ENCODE results near the gene GIT1.
"Not testable (repeated sequence)": the region's sequence is repeated elsewhere in the genome, so short reads cannot be mapped to it uniquely, and the experiment has no call there.

Gene GIT1

GRCh38 chr17:29567554-29568330 lies 21.7 kb downstream of the GIT1 start:
- H3K27ac ChIP-seq (ENCODE audit: low read depth, low read length) = no peak overlapping the region; the same call in 1 of the 2 replicates
- no peaks in the 10 kb centered on the region for H3K36me3 ChIP-seq (ENCODE audit: insufficient read depth, low read length)
- H3K4me3 ChIP-seq (ENCODE audit: low read length) = peak overlapping the region; percentile 75
- peaks cover 70% of the 10 kb centered on the region for H3K27me3 ChIP-seq (ENCODE audit: insufficient read depth, low read length)
- peaks cover 4% of the 10 kb centered on the region; the same call in 1 of the 2 replicates for H3K4me1 ChIP-seq (ENCODE audit: insufficient read depth, low read length)
- H3K9ac ChIP-seq (ENCODE audit: low read depth, low read length) = peak overlapping the region; percentile 20
- WGBS = under 1% methylated on average over 63 of the region's 63 CpGs
- H3K9me3 ChIP-seq (ENCODE audit: insufficient read depth, low read depth, low read length) = no peaks in the 10 kb centered on the region

GRCh38 chr17:29567304-29567553 lies 22.2 kb downstream of the GIT1 start:
- H3K27ac ChIP-seq (ENCODE audit: low read depth, low read length) = no peak overlapping the region

GRCh38 chr17:29566473-29567303 lies 22.8 kb downstream of the GIT1 start, which contains the start of gene ABHD15:
ABHD15 (minus strand) TSS chr17:29567037; CDS start chr17:29566966, 71 bp downstream.
- Histone ChIP-seq H3K27ac (ENCODE audit: low read depth, low read length) (no peak within 1 kb of the TSS), H3K9ac (ENCODE audit: low read depth, low read length) (no peak within 1 kb of the TSS; the same call in 1 of the 2 replicates), H3K4me1 (ENCODE audit: insufficient read depth, low read length) (peaks cover 4% of the 10 kb centered on the region; the same call in 1 of the 2 replicates), H3K27me3 (ENCODE audit: insufficient read depth, low read length) (peaks cover 66% of the 10 kb centered on the region), H3K36me3 (ENCODE audit: insufficient read depth, low read length) (no peaks in the 10 kb centered on the region), H3K9me3 (ENCODE audit: insufficient read depth, low read depth, low read length) (no peaks in the 10 kb centered on the region), H3K4me3 (ENCODE audit: low read length) (peak within 1 kb of the TSS; percentile 75)
- 1% methylated on average over 94 of the region's 94 CpGs for WGBS

More at GRCh38 chr17:29567304-29567553, 22.2 kb downstream of the GIT1 start:
- Histone ChIP-seq H3K4me3 (ENCODE audit: low read length) (peak overlapping the region; percentile 75), H3K27me3 (ENCODE audit: insufficient read depth, low read length) (peaks cover 68% of the 10 kb centered on the region), H3K9ac (ENCODE audit: low read depth, low read length) (no peak overlapping the region), H3K9me3 (ENCODE audit: insufficient read depth, low read depth, low read length) (no peaks in the 10 kb centered on the region), H3K36me3 (ENCODE audit: insufficient read depth, low read length) (no peaks in the 10 kb centered on the region), H3K4me1 (ENCODE audit: insufficient read depth, low read length) (peaks cover 4% of the 10 kb centered on the region; the same call in 1 of the 2 replicates)
- under 1% methylated on average over 27 of the region's 27 CpGs for WGBS

DNA sequence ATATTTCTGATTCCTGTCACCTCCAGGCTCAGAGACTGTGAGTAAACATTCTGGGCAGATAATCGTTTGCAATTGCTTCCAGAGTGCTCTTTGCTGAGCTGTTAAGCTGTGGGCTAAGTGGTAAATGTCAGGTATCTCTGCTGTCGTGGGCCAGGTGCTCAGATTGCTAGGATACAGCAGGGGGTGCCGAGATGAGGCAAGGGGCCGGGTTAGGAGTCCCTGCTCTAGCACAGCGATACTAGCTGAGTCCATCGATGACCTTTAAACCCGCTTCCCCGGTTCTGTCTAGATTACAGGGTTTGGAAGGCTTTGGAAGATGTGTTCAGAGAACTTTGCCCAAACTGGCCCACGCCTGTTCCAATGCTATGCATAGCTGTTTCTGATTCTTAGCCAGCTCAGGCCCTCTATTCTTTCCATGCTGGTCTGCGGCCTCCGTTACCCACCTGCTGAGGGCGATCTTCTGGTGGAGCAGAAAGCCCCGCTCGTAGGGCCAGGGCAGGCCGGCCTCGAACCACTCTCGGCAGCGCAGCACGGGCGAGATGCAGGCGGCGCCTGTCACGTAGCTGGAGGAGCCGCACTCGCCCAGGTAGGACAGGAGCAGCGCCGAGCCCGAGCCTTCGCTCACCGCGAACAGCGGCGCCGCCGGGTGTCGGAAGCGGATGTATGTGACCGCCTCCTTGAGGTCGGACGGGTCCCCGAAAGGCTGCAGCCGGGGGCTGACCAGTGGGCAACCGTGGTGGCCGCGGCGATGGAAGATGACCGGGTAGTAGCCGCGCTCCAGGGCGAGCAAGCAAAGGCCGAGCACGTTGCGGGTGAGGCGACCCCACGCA lies 23.6 kb downstream of the GIT1 start:
- H3K36me3 ChIP-seq (ENCODE audit: insufficient read depth, low read length) = no peaks in the 10 kb centered on the region
- WGBS = 9% methylated on average over 55 of the region's 55 CpGs
- peaks cover 4% of the 10 kb centered on the region; the same call in 1 of the 2 replicates for H3K4me1 ChIP-seq (ENCODE audit: insufficient read depth, low read length)
- peaks cover 59% of the 10 kb centered on the region for H3K27me3 ChIP-seq (ENCODE audit: insufficient read depth, low read length)
- H3K9ac ChIP-seq (ENCODE audit: low read depth, low read length) = no peak overlapping the region; the same call in 1 of the 2 replicates
- no peak overlapping the region for H3K27ac ChIP-seq (ENCODE audit: low read depth, low read length)
- no peaks in the 10 kb centered on the region for H3K9me3 ChIP-seq (ENCODE audit: insufficient read depth, low read depth, low read length)
- H3K4me3 ChIP-seq (ENCODE audit: low read length) = peak overlapping the region; percentile 75

- Histone ChIP-seq H3K36me3 (ENCODE audit: insufficient read depth, low read length) (no peaks in the 10 kb centered on the region), H3K27me3 (ENCODE audit: insufficient read depth, low read length) (peaks cover 48% of the 10 kb centered on the region), H3K4me3 (ENCODE audit: low read length) (no peak overlapping the region), H3K27ac (ENCODE audit: low read depth, low read length) (no peak overlapping the region), H3K9ac (ENCODE audit: low read depth, low read length) (no peak overlapping the region), H3K9me3 (ENCODE audit: insufficient read depth, low read depth, low read length) (no peaks in the 10 kb centered on the region), H3K4me1 (ENCODE audit: insufficient read depth, low read length) (no peaks in the 10 kb centered on the region)
- WGBS = 83% methylated on average over 1 of the region's 3 CpGs
These were observed 25.6 kb downstream of the GIT1 start for GRCh38 chr17:29563816-29564215.

- Histone ChIP-seq H3K4me1 (ENCODE audit: insufficient read depth, low read length) (no peaks in the 10 kb centered on the region), H3K27me3 (ENCODE audit: insufficient read depth, low read length) (peaks cover 42% of the 10 kb centered on the region), H3K9me3 (ENCODE audit: insufficient read depth, low read depth, low read length) (no peaks in the 10 kb centered on the region), H3K27ac (ENCODE audit: low read depth, low read length) (no peak overlapping the region), H3K36me3 (ENCODE audit: insufficient read depth, low read length) (no peaks in the 10 kb centered on the region), H3K4me3 (ENCODE audit: low read length) (no peak overlapping the region), H3K9ac (ENCODE audit: low read depth, low read length) (no peak overlapping the region)
- WGBS = 88% methylated on average over 18 of the region's 18 CpGs
These were observed 26.8 kb downstream of the GIT1 start for GRCh38 chr17:29562615-29563014.

DNA sequence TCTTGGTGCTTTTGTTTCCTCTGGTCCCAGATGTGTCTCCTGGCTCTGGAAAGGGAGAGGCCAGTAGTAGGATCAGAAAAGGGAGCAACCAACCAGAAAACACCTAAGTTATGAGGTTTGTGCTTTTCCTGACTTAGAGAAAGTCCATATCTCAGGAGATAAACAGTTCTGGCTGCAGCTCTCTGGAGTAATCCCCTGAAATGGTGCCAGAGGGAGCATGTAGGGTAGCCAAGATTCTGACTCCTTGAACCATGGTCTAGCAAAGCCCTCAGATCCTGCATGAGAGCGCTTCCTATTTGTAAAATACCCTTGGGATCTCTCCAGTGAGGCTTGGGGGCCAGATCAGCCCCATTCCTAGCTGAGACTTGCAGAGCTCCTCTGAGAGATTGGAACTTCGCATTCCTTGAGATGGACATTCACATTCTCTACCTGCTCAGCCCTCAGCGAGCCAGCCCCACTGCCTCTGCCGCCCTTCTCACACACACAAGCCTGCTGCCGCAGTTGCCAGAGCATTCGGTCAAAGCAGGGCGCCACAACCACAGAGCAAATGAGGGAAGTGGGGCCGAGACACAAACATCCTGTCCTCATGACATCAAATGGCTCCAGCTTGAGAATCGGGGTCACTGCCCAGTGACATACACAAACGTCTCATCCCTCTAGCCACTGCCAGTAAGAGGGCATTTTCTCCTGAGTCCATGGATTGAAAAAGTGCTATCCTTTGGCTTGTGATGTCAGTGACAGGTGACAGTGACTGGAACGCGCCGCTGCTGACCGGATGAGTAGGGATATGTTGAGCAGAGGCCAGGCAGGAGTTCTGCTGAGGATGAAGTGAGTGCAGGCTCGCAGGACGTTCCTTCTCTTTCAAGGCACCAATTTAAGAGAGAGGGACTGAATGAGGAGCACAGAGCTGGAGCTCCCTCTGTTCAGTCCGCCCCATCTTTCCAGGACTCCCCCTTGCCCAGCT lies 27.6 kb downstream of the GIT1 start:
- Histone ChIP-seq H3K9me3 (ENCODE audit: insufficient read depth, low read depth, low read length) (no peaks in the 10 kb centered on the region), H3K9ac (ENCODE audit: low read depth, low read length) (no peak overlapping the region), H3K27ac (ENCODE audit: low read depth, low read length) (no peak overlapping the region), H3K36me3 (ENCODE audit: insufficient read depth, low read length) (no peaks in the 10 kb centered on the region), H3K4me3 (ENCODE audit: low read length) (no peak overlapping the region), H3K4me1 (ENCODE audit: insufficient read depth, low read length) (no peaks in the 10 kb centered on the region), H3K27me3 (ENCODE audit: insufficient read depth, low read length) (peaks cover 34% of the 10 kb centered on the region)
- 90% methylated on average over 17 of the region's 17 CpGs for WGBS

- no peaks in the 10 kb centered on the region for H3K4me1 ChIP-seq (ENCODE audit: insufficient read depth, low read length)
- H3K9ac ChIP-seq (ENCODE audit: low read depth, low read length) = no peak overlapping the region
- WGBS = 90% methylated on average over 6 of the region's 6 CpGs
- no peaks in the 10 kb centered on the region for H3K9me3 ChIP-seq (ENCODE audit: insufficient read depth, low read depth, low read length)
- peaks cover 19% of the 10 kb centered on the region for H3K27me3 ChIP-seq (ENCODE audit: insufficient read depth, low read length)
- H3K36me3 ChIP-seq (ENCODE audit: insufficient read depth, low read length) = no peaks in the 10 kb centered on the region
- H3K27ac ChIP-seq (ENCODE audit: low read depth, low read length) = no peak overlapping the region
- H3K4me3 ChIP-seq (ENCODE audit: low read length) = no peak overlapping the region
These were observed 29.1 kb downstream of the GIT1 start for GRCh38 chr17:29560316-29560715.

GRCh38 chr17:29559640-29560039 lies 29.8 kb downstream of the GIT1 start:
- Histone ChIP-seq H3K9me3 (ENCODE audit: insufficient read depth, low read depth, low read length) (no peaks in the 10 kb centered on the region), H3K36me3 (ENCODE audit: insufficient read depth, low read length) (no peaks in the 10 kb centered on the region), H3K4me1 (ENCODE audit: insufficient read depth, low read length) (no peaks in the 10 kb centered on the region), H3K4me3 (ENCODE audit: low read length) (no peak overlapping the region), H3K9ac (ENCODE audit: low read depth, low read length) (no peak overlapping the region), H3K27ac (ENCODE audit: low read depth, low read length) (no peak overlapping the region), H3K27me3 (ENCODE audit: insufficient read depth, low read length) (peaks cover 12% of the 10 kb centered on the region)
- WGBS = 92% methylated on average over 2 of the region's 2 CpGs

- H3K9me3 ChIP-seq (ENCODE audit: insufficient read depth, low read depth, low read length); H3K36me3 ChIP-seq (ENCODE audit: insufficient read depth, low read length); H3K9ac ChIP-seq (ENCODE audit: low read depth, low read length); H3K27ac ChIP-seq (ENCODE audit: low read depth, low read length); H3K27me3 ChIP-seq (ENCODE audit: insufficient read depth, low read length); H3K4me1 ChIP-seq (ENCODE audit: insufficient read depth, low read length); H3K4me3 ChIP-seq (ENCODE audit: low read length): not testable (repeated sequence)
- 96% methylated on average over 5 of the region's 5 CpGs for WGBS
These were observed 31.3 kb downstream of the GIT1 start for GRCh38 chr17:29558139-29558538.
